HG02970 (cell line): Measurements from ENCODE around the gene SLC4A8.

ENCODE experiments used
- ATAC-seq: cut with Tn5 transposase; IDR thresholded peaks from one replicate; pipeline ENCODE4 v1.9.1; 2021; ENCODE audit warnings: mild to moderate bottlenecking, moderate library complexity, moderate number of reproducible peaks; ENCODE audit not compliant: unreplicated experiment, low FRiP score

Gene SLC4A8

GRCh38 chr12:51520576-51521325, 96.1 kb downstream of the SLC4A8 start:
- no peak for ATAC-seq

- ATAC-seq = no peak
Measured at GRCh38 chr12:51521554-51522276, 97.1 kb downstream of the SLC4A8 start.

GRCh38 chr12:51522696-51523095, 98.1 kb downstream of the SLC4A8 start:
- no peak for ATAC-seq

- ATAC-seq = no peak
Measured at GRCh38 chr12:51524386-51524901, 99.8 kb downstream of the SLC4A8 start.

GRCh38 chr12:51525518-51525917, 100.9 kb downstream of the SLC4A8 start:
- no peak for ATAC-seq

GRCh38 chr12:51527966-51528365, 103.3 kb downstream of the SLC4A8 start:
- ATAC-seq = no peak

- ATAC-seq = no peak
Measured at GRCh38 chr12:51528852-51529650, 104.4 kb downstream of the SLC4A8 start.

- ATAC-seq = no peak
Measured at GRCh38 chr12:51529651-51529970, 105.0 kb downstream of the SLC4A8 start.

- no peak for ATAC-seq
Measured at GRCh38 chr12:51530208-51530607, 105.6 kb downstream of the SLC4A8 start.

GRCh38 chr12:51531284-51531977, 106.8 kb downstream of the SLC4A8 start:
- no peak for ATAC-seq

- no peak for ATAC-seq
Measured at GRCh38 chr12:51531978-51532497, 107.4 kb downstream of the SLC4A8 start.

GRCh38 chr12:51533799-51534198, 109.2 kb downstream of the SLC4A8 start:
- no peak for ATAC-seq

GRCh38 chr12:51534216-51535074, 109.8 kb downstream of the SLC4A8 start:
- ATAC-seq = no peak

- no peak for ATAC-seq
Measured at GRCh38 chr12:51536159-51536558, 111.5 kb downstream of the SLC4A8 start.

- ATAC-seq = no peak
Measured at GRCh38 chr12:51538149-51538548, 113.5 kb downstream of the SLC4A8 start.

GRCh38 chr12:51538599-51538998, 114.0 kb downstream of the SLC4A8 start:
- no peak for ATAC-seq

GRCh38 chr12:51540996-51541395, 116.4 kb downstream of the SLC4A8 start:
- ATAC-seq = no peak

GRCh38 chr12:51546097-51546496, 121.5 kb downstream of the SLC4A8 start:
- no peak for ATAC-seq

GRCh38 chr12:51547606-51548005, 123.0 kb downstream of the SLC4A8 start:
- ATAC-seq = no peak
